Measurements from ENCODE around the gene CDH23. TPM values are rescaled to one million over a fixed set of nuclear protein-coding genes. Genes with fewer than 3 reads are reported as not detected.

CDH23 gene
- total RNA-seq, 2 experiments from 2014 or later = 3.7 to 5.3 TPM

DNA sequence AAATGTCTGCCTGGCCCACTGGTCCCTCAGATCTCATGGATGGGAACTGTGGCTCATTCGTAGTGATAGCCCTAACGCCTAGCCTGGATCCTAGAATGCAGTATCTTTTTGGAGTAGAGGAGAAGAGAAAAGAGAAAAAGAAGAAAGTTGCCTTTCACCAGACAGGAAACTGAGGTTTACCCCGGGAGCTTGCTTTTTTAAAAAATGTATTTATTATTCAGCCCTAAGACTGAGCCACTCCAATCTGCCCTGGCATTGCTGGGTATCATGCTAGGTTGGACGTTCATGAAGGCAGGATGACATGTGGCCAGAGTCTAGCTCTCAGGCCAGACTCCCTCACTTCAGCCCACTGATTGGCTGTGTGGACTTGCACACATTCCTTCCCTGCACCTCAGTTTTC, 344.3 kb downstream of the CDH23 start:
- no peaks in the 10 kb centered on the region for H3K9me3 Mint-ChIP-seq
- DNase-seq = no peak
- peaks cover 6% of the 10 kb centered on the region for H3K36me3 Mint-ChIP-seq
- H3K4me3 Mint-ChIP-seq = peak overlapping the region; percentile 74
- ATAC-seq (ENCODE audit: low read depth) = no peak
- H3K27me3 Mint-ChIP-seq = no peaks in the 10 kb centered on the region
- peaks cover 87% of the 10 kb centered on the region for H3K4me1 Mint-ChIP-seq
- POLR2A ChIA-PET = interaction anchor here (0.6 to 9.7 kb wide), 7 partner anchors 11 to 1570 kb away, joined by 3 to 71 read pairs (median 7); partner anchors contain the start of genes SAR1A and VSIR
- peak overlapping the region; percentile 93 for H3K27ac Mint-ChIP-seq

DNA sequence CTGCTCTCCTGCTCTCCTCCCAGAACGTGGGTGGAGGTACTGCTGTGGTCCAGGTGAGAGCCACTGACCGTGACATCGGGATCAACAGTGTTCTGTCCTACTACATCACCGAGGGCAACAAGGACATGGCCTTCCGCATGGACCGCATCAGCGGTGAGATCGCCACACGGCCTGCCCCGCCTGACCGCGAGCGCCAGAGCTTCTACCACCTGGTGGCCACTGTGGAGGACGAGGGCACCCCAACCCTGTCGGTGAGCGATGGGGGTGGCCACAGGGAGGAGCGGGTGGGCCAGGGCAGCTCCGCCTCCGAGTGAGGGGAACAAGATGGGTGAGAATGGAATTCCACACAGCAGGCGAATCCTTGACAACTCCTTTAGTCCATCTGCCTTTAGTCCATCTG, 345.0 kb downstream of the CDH23 start:
- Mint-ChIP-seq H3K9me3 (no peaks in the 10 kb centered on the region), H3K27me3 (no peaks in the 10 kb centered on the region), H3K27ac (peak overlapping the region; percentile 93), H3K36me3 (peaks cover 6% of the 10 kb centered on the region), H3K4me1 (peaks cover 87% of the 10 kb centered on the region), H3K4me3 (peak overlapping the region; percentile 74)
- DNase-seq (no peak), ATAC-seq (ENCODE audit: low read depth) (no peak)
- POLR2A ChIA-PET = interaction anchor here (0.6 to 9.7 kb wide), 7 partner anchors 11 to 1571 kb away, joined by 3 to 71 read pairs (median 7); partner anchors contain the start of genes SAR1A and VSIR

DNA sequence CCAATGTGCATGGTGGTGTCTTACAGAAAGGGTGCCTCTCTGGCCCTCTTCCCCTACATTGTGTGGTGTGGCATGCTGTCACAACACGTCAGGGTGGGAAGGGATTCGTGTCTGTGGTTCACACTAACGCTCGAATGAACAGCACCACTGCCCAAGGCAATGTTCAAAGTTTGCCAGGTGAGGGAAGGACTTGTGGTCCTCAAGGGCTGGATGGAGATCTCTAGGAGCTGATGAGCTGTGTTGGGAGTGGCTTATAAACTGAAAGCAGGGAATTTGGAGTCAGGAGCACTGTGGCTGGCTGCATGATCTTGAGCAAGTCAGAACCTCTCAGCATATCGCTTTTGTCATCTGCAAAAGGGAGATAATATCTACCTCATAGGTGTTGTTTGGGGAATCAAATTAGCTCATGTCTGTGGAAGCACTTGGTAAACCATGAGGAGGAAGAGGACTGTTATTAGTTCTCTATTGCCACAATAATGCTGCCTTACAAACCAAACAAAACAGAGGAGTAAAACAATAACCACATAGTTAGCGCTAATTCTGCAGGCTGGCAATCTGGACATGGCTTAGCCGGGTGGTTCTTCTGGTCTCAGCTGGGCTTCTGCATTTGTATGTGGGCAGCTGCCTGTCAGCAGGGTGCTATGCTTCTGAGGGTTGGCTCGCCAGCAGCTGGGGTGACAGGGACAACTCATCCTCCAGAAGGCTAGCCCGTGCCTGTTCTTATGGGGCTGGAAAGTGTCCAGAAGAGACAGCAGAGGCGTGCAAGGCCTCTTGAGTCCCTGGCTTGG, 345.8 kb downstream of the CDH23 start:
- ATAC-seq (ENCODE audit: low read depth) (peak; percentile 24), DNase-seq (no peak)
- H3K36me3 Mint-ChIP-seq = peaks cover 6% of the 10 kb centered on the region
- H3K4me1 Mint-ChIP-seq = peaks cover 87% of the 10 kb centered on the region
- peak overlapping the region; percentile 93 for H3K27ac Mint-ChIP-seq
- POLR2A ChIA-PET = interaction anchor here (0.8 to 9.7 kb wide), 9 partner anchors 9 to 34 kb away, joined by 3 to 71 read pairs (median 4); partner anchors contain the start of gene VSIR
- H3K9me3 Mint-ChIP-seq = no peaks in the 10 kb centered on the region
- H3K27me3 Mint-ChIP-seq = no peaks in the 10 kb centered on the region
- peak overlapping the region; percentile 61 for H3K4me3 Mint-ChIP-seq

DNA sequence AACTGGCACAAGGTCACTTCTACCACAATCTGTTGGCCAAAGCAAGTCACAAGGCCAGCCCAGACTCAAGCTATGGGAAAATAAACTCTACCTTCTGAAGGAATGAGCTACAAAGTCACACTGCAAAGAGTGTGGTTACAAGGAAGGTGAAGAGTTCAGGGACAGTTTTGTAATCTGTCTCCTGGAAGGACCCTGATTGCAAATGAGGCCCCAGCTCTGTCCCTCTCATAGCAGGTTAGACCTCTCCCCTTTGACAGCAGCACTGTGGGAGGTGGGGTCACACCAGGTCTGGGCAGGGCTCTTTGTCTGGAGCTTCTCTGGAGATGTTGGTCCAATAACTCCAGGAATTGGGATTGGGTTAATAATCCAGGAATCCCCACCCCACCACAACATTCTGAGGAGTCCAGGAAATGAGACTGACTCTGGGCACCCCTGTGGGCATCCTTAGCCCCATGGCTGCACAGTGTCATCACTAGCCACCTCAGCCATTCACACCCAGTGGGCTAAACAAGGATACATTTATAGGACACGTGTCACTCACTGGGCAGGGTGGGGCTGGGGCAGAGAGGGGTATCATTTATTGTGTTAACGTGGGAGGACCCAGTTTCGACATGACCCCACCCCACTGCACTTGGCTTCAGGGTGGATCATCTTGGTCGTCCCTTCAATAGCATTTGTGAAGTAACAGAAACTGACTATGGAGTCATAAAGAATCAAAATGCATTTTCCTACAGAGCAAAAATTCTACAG, 346.5 kb downstream of the CDH23 start:
- DNase-seq (no peak), ATAC-seq (ENCODE audit: low read depth) (no peak)
- POLR2A ChIA-PET = interaction anchor here (0.6 to 9.7 kb wide), 6 partner anchors 9 to 1488 kb away, joined by 3 to 71 read pairs (median 4); partner anchors contain the start of gene VSIR
- Mint-ChIP-seq H3K4me1 (peaks cover 88% of the 10 kb centered on the region), H3K9me3 (no peaks in the 10 kb centered on the region), H3K36me3 (peaks cover 6% of the 10 kb centered on the region), H3K27me3 (no peaks in the 10 kb centered on the region), H3K27ac (peak overlapping the region; percentile 93), H3K4me3 (peak overlapping the region; percentile 61)

DNA sequence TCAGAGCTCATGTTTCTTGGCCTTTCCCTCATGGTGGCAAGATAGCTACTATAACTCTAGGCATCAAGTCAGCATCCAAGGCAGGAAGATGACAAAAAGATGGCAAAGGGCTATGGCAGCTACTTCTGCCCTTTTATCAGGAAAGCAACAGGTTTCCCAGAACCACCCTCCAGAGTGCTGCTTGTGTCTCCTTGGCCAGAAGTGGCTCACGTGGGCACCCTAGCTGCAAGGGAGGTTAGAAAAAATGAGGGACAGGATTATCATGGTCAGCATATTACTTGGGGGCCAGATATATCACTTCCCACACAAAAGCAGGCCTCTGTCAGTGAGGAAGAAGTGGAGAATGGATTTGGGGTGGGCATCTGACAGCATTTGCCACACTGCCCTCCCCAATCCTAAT, 347.1 kb downstream of the CDH23 start:
- H3K4me3 Mint-ChIP-seq = no peak overlapping the region
- ATAC-seq (ENCODE audit: low read depth) = no peak
- H3K9me3 Mint-ChIP-seq = no peaks in the 10 kb centered on the region
- POLR2A ChIA-PET = interaction anchor here (0.6 to 9.7 kb wide), 4 partner anchors 9 to 1488 kb away, joined by 3 to 71 read pairs (median 36); partner anchors contain the start of gene VSIR
- peaks cover 8% of the 10 kb centered on the region for H3K36me3 Mint-ChIP-seq
- H3K4me1 Mint-ChIP-seq = peaks cover 92% of the 10 kb centered on the region
- no peaks in the 10 kb centered on the region for H3K27me3 Mint-ChIP-seq
- peak overlapping the region; percentile 93 for H3K27ac Mint-ChIP-seq
- DNase-seq = no peak

DNA sequence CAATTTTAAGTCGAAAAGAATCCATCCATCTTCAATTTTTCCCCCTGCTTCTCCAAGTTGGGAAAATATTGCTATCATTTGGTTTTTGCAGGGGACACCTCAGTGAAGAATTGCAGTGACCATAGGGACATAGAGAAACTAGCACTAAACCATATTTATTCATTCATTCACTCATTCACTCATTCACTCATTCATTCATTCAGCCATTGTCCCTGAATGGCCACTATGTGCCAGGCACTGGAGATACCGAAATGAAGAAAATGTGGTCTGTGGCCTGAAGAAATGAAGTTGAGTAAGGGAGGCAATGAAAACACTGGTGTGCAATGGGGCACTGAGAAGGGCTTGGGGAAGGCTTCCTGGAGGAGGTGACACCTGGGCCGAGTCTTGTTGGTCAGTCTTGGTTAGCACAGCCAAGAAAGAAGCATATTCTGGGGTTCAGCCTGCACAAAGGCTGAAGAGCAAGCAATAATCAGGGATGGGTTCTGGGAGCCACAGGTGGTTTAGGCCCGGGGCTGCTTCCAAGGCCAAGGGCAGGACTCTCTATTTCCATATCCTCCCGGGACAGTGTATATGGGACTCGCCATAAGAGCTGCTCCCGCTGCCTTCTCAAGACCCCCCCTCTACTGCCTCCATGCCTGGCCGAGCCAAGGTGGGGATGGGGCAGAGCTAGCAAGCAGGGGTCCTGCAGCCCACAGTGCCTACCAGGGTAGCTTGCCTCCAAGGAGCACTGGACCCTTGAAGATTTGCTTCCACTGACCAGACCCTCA, 348.4 kb downstream of the CDH23 start:
- POLR2A ChIA-PET = interaction anchor here (1.0 to 5.4 kb wide), 4 partner anchors 9 to 21 kb away, joined by 4 to 122 read pairs (median 34); no protein-coding TSS in a partner anchor
- peaks cover 10% of the 10 kb centered on the region for H3K36me3 Mint-ChIP-seq
- no peak for DNase-seq
- H3K4me1 Mint-ChIP-seq = peaks cover 92% of the 10 kb centered on the region
- H3K9me3 Mint-ChIP-seq = no peaks in the 10 kb centered on the region
- no peak overlapping the region for H3K4me3 Mint-ChIP-seq
- no peaks in the 10 kb centered on the region for H3K27me3 Mint-ChIP-seq
- peak overlapping the region; percentile 97 for H3K27ac Mint-ChIP-seq
- ATAC-seq (ENCODE audit: low read depth) = no peak

DNA sequence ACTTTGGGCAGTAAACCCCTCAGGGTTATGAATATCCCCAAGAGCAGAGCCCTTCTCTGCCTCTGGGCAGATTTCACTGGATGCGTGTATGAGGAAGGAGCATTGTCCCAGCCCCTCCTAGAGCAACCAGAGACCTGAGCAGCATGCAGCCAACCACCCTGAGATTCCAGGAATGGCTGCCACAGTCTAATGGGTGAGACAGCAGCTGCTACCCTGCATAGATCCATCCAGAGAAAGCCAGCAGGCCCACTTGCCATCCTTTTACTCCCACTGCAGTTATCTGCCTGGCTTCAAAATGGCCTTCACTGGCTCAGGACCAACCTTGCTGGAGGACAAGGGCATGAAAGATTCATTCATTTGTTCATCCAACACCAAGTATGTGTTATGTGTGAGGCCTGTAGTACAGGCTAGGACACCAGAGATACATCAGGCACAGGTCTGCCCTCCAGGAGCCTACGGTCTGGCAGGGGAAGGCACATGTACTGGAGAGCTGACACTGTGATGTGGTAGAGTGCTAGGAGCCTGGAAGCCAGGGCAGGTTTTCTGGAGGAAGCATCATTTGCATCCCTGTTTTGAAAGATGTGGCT, 349.0 kb downstream of the CDH23 start:
- POLR2A ChIA-PET = interaction anchor here (1.0 to 14.9 kb wide), 6 partner anchors 10 to 48 kb away, joined by 4 to 341 read pairs (median 34); partner anchors contain the start of gene VSIR
- Mint-ChIP-seq H3K4me1 (peaks cover 93% of the 10 kb centered on the region), H3K27me3 (no peaks in the 10 kb centered on the region), H3K4me3 (no peak overlapping the region), H3K9me3 (no peaks in the 10 kb centered on the region), H3K36me3 (peaks cover 14% of the 10 kb centered on the region), H3K27ac (peak overlapping the region; percentile 97)
- DNase-seq = no peak
- ATAC-seq (ENCODE audit: low read depth) = no peak

DNA sequence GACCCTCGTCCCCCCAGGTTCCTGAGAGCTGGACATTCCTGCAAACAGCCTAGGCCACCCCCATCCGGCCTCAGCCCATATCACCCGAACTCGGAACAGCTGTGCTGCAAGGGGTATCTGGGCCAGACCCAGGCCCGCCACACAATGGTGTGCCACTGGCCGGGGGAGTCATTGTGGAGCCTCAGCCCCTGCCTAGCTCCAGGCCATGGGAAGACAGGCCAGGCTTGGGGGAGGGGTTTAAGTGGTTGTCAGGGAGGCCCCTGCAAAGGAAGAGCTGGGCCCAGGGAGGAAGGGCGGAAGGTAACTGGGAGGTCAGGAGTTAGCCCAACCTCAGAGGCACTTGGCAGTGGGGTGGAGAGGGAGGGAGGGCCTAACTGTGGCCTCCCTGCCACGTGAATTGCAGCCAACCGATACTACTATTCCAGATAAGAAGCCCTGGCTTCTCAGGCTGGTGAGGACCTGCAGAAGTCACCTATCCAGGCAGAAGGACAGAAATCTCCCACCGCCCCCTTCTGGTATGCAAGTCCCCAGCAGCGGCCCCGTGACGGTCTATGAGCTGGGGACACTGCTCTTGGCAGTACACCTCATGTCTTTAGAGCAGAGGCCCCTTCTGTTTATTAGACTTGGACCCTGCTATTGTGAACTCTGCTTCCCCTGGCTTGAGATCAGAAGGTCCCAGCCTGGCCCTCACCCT, 349.8 kb downstream of the CDH23 start:
- Mint-ChIP-seq H3K4me3 (peak overlapping the region; percentile 56), H3K4me1 (peaks cover 90% of the 10 kb centered on the region), H3K27ac (peak overlapping the region; percentile 97), H3K36me3 (peaks cover 17% of the 10 kb centered on the region), H3K27me3 (no peaks in the 10 kb centered on the region), H3K9me3 (no peaks in the 10 kb centered on the region)
- DNase-seq (peak; percentile 54), ATAC-seq (ENCODE audit: low read depth) (no peak)
- POLR2A ChIA-PET = interaction anchor here (0.6 to 14.9 kb wide), 6 partner anchors 10 to 49 kb away, joined by 3 to 341 read pairs (median 34); partner anchors contain the start of gene VSIR

DNA sequence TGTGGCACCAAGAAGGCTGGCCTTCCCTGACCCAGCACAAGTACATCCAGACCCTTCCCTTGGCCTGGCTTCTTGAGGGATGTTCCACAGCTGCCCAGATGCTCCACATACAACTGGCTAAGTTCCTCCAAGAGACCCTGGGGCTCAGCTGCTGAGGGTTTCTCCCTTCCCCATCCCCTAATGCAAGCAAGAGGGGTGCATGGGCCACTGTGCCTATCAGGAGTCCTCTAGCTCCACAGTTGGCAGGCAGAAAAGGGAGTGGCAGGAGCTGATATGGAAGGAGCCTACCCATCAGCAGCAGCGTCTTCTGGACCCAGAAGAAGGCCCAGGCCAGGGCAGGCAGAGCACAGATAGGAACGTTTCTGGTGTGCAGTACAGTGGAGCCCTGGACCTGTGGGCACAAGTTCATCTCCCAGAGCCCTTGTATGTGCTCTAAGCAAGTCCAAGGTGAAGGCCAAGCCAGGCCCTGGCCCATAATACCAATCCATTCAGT, 350.4 kb downstream of the CDH23 start:
- ATAC-seq (ENCODE audit: low read depth) = no peak
- H3K27me3 Mint-ChIP-seq = no peaks in the 10 kb centered on the region
- peaks cover 90% of the 10 kb centered on the region for H3K4me1 Mint-ChIP-seq
- peaks cover 20% of the 10 kb centered on the region for H3K36me3 Mint-ChIP-seq
- no peak for DNase-seq
- POLR2A ChIA-PET = interaction anchor here (0.6 to 14.9 kb wide), 6 partner anchors 10 to 50 kb away, joined by 3 to 341 read pairs (median 34); partner anchors contain the start of gene VSIR
- peak overlapping the region; percentile 56 for H3K4me3 Mint-ChIP-seq
- peak overlapping the region; percentile 97 for H3K27ac Mint-ChIP-seq
- no peaks in the 10 kb centered on the region for H3K9me3 Mint-ChIP-seq

DNA sequence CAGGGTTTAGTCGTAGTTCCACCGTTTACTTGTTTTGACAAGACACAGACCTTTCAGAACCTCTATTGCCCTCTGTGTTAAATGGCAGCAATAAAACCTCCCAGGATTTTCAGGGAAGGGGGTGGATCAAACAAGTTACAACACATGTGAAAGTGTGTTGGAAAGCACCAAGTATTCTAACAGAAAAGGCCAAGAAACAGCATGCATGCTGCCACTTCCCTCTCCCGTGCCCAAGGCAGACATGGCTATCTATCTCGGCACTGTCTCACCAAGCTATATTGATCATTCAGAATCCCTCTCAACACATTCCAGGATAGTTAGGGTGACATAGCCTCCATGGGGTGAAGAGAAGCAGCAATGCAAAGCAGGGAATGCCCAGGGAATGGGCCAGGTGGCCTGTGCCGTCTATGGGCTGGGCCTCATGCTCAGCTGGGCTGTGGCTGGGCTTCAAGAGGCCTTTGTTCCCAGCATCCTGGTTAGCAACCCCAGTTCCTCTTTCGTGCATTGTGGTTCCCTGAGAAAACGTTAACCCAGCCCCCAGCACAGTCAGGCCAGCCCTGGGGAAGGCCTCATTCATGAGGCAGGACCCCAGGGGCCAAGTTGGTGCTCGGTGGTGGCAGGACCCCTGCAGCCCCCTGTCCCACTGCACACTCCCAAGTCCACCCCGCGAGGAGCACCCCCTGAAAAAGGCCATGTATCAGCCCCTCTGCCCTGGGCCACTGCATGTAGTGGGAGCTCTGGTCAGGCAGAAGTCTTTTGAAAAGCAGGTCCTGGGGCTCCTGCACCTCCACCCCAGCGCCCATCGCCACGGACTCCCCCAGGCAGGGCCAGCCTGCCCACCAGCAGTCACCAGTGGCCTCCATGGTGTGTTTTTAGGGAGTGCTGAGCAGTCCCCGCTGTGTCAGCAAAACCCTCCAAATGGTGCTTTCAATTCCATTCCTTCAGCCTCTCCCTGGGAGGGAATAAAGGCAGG, 351.1 kb downstream of the CDH23 start:
- ATAC-seq (ENCODE audit: low read depth) (peak; percentile 3), DNase-seq (peak; percentile 59)
- Mint-ChIP-seq H3K4me3 (peak overlapping the region; percentile 79), H3K4me1 (peaks cover 90% of the 10 kb centered on the region), H3K9me3 (no peaks in the 10 kb centered on the region), H3K27me3 (no peaks in the 10 kb centered on the region), H3K36me3 (peaks cover 17% of the 10 kb centered on the region), H3K27ac (peak overlapping the region; percentile 97)
- POLR2A ChIA-PET = interaction anchor here (1.0 to 14.9 kb wide), 11 partner anchors 8 to 103 kb away, joined by 4 to 341 read pairs (median 15); partner anchors contain the start of genes PSAP and VSIR

Data from activated naive CD8-positive, alpha-beta T cell treated with anti-CD3 and anti-CD28 coated beads, Interleukin-2, amount 10 ng/mL, durations not matched to agents 7 days and 5 days (primary cell).